HG02870 (cell line): ENCODE results near the gene PROSER2.
"Not testable (repeated sequence)": the region's sequence is repeated elsewhere in the genome, so short reads cannot be mapped to it uniquely, and the experiment has no call there.

Source experiments
- ATAC-seq: cut with Tn5 transposase; IDR thresholded peaks from one replicate; pipeline ENCODE4 v1.9.1; 2021; ENCODE audit warnings: mild to moderate bottlenecking, moderate library complexity; ENCODE audit not compliant: unreplicated experiment

PROSER2 gene

GRCh38 chr10:11882646-11883375 lies 59.7 kb downstream of the PROSER2 start:
- ATAC-seq, result no peak

GRCh38 chr10:11884706-11885423 lies 61.7 kb downstream of the PROSER2 start:
- no peak for ATAC-seq

- no peak for ATAC-seq
Measured at GRCh38 chr10:11885437-11886137, 62.4 kb downstream of the PROSER2 start.

- ATAC-seq, result no peak
Measured at GRCh38 chr10:11886138-11886474, 63.0 kb downstream of the PROSER2 start.

- ATAC-seq, result no peak
Measured at GRCh38 chr10:11886851-11887250, 63.7 kb downstream of the PROSER2 start.

GRCh38 chr10:11887381-11888227 lies 64.4 kb downstream of the PROSER2 start:
- no peak for ATAC-seq

- not testable (repeated sequence) for ATAC-seq
Measured at GRCh38 chr10:11889263-11889662, 66.1 kb downstream of the PROSER2 start.

GRCh38 chr10:11891776-11892486 lies 68.8 kb downstream of the PROSER2 start:
- ATAC-seq, result no peak

GRCh38 chr10:11893749-11894278 lies 70.7 kb downstream of the PROSER2 start:
- no peak for ATAC-seq

- ATAC-seq, result no peak
Measured at GRCh38 chr10:11894381-11895107, 71.4 kb downstream of the PROSER2 start.

- ATAC-seq, result no peak
Measured at GRCh38 chr10:11895108-11895466, 71.9 kb downstream of the PROSER2 start.

- no peak for ATAC-seq
Measured at GRCh38 chr10:11895598-11895997, 72.4 kb downstream of the PROSER2 start.

GRCh38 chr10:11896549-11897200 lies 73.5 kb downstream of the PROSER2 start:
- no peak for ATAC-seq

- no peak for ATAC-seq
Measured at GRCh38 chr10:11898033-11898371, 74.8 kb downstream of the PROSER2 start.

- no peak for ATAC-seq
Measured at GRCh38 chr10:11898372-11899066, 75.4 kb downstream of the PROSER2 start.

- ATAC-seq, result no peak
Measured at GRCh38 chr10:11899067-11899876, 76.1 kb downstream of the PROSER2 start.

- no peak for ATAC-seq
Measured at GRCh38 chr10:11901036-11901301, 77.8 kb downstream of the PROSER2 start.

- no peak for ATAC-seq
Measured at GRCh38 chr10:11901454-11901832, 78.3 kb downstream of the PROSER2 start.
